ENCODE results near the gene RPUSD1.

Gene RPUSD1

GRCh38 chr16:798666-799065 is 10.5 kb upstream of the RPUSD1 start:
- no peak for DNase-seq

GRCh38 chr16:797686-798085 is 9.5 kb upstream of the RPUSD1 start:
- no peak for DNase-seq

DNA sequence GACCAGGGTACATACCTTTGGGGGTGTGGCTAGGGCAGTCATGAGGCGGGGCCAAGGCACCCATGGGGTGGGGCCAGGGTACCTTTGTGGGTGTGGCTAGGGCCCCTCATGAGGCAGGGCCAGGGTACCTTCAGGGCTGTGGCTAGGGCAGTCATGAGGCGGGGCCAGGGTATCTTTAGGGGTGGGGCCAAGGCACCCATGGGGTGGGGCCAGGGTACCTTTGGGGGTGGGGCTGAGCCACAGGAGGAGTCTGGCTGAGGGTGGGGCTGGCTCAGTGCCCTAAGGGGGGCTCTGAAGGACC is 8.9 kb upstream of the RPUSD1 start:
- DNase-seq: no peak

- no peak for DNase-seq
Observed at GRCh38 chr16:796296-797119, 8.3 kb upstream of the RPUSD1 start.

DNA sequence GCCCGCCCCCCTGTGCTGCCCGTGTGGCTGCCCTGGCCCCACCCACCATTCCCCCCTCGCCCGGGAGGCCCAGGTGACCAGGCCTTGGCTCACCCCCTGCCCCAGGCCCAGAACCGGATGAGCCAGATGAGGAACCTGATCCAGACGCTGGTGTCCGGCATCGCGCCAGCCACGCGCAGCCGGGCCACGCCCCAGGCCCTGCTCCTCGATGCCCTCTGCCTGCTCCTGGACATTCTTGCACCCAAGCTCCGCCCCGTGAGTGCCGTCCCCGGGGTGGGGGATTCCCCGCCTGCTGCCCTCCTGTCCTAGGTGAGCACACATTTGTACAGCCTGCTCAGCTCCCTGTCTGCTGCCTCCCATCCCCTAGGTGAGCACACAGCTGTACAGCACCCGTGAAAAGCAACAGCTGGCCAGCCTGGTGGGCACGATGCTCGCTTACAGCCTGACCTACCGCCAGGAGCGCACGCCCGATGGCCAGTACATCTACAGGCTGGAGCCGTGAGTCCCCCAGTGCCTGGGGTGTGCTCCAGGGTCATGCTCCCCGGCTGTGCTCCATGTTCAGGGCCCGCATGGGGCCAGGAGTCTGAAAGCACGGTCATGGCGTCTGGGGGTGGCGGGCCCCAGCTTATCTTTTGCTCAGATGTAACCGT is 7.5 kb upstream of the RPUSD1 start:
- DNase-seq: no peak

DNA sequence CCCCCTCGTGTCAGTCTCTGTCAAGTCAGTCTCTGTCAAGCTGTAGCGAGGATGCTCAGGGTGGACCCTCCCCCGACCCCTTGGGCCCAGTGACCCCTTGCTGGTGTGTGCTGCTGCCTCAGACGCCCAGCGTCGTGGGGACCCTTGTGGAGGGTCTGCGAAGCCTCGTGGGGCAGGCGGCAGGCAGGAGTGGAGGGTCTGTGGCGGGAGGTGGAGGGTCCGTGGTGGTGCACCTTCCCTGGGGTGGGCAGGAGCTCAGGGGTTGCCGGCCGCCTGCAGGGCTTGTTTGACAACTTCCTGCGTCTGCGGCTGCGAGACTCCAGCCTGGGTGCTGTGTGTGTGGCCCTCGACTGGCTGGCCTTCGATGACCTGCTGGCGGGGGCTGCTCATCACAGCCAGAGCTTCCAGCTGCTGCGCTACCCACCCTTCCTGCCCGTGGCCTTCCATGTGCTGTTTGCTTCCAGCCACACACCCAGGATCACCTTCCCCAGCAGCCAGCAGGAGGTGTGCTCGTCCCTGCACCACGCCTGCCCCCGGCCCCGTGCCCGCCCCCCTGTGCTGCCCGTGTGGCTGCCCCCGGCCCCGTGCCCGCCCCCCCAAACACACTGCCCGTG is 6.8 kb upstream of the RPUSD1 start:
- DNase-seq: no peak

DNA sequence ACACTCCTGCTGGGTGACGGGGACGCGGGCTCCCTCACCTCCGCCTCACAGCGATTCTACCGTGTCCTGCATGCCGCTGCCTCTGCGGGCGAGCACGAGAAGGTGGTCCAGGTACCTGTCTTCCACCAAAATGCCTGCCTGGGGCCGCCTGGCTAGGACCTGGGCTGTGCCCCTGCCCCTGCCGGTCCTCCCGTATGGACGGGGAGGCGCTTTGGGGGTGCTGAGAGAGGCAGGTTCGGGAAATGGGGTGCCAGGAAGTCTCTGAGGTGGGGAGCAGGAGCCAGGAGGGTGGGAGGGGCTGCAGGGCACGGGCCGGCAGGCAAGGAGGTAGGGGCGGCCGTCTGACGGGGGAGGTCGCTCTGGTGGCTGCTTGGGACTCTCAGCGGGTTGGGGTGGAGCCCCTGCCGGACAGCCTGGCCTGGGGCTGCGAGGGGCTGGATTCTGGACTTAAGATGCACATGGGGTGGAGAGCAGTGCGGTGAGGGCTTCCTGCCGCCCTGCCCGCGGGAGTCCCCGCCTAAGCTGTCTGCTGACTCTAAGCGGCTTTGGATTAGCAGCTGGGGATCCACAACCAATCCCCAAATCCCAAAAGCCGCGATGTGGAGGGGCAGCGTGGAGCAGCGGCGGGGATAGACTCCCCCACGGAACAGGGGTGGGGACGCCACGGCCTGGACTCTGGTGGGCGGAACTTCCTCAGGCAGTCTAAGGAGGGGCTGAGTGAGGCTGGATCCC is 6.1 kb upstream of the RPUSD1 start:
- DNase-seq: no peak

- DNase-seq: no peak
Observed at GRCh38 chr16:793414-793813, 5.2 kb upstream of the RPUSD1 start.

- DNase-seq: no peak
Observed at GRCh38 chr16:792221-792995, 4.2 kb upstream of the RPUSD1 start.

DNA sequence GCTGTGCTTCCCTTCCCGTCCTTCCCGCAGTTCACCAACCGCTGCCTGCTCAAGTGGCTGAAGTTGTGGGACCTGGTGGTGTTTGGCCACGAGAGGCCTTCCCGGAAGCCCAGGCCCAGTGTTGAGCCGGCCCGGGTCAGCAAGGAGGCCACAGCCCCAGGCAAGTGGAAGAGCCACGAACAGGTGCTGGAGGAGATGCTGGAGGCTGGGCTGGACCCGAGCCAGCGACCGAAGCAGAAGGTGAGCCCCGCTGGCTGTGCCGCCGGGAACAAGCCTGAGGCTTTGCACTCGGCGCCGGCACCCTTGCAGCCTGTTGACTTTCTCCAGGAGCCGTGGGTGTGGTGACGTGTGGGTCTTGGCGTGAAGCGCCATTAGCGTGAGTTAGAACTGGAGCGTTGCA is 3.0 kb upstream of the RPUSD1 start:
- DNase-seq: no peak

- DNase-seq: no peak
Observed at GRCh38 chr16:790086-790485, 1.9 kb upstream of the RPUSD1 start.

DNA sequence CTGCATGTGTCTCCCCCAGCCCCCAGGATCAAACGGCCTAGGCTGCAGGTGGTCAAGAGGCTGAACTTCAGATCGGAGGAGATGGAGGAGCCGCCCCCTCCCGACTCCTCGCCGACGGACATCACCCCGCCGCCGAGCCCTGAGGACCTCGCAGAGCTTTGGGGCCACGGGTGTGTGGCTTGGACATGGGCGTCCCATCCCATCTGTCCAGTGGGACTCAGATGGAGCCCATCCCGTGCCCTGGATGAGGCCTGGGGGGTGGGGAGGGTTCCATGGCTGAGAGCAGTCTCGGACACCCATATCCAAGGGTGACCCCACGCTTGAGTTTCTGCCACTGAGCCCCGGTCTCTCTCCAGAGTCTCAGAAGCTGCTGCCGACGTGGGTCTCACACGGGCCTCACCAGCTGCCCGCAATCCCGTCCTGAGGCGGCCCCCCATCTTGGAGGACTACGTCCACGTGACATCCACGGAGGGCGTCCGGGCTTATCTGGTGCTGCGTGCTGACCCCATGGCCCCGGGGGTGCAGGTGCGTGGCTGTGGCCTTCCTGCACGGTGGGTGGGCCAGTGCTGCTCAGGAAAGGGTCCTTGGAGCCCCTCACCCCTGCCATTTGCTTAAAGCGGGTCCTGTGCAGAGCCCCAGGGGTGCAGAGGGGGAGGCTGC is 1.1 kb upstream of the RPUSD1 start:
- DNase-seq: no peak

GRCh38 chr16:788399-789126 is 382 bp upstream of the RPUSD1 start, which contains the start of gene CHTF18:
Gene CHTF18, plus strand, starts transcription at chr16:788620. Its CDS starts 65 bp downstream, at chr16:788685.
- peak; percentile 89 for DNase-seq

DNA sequence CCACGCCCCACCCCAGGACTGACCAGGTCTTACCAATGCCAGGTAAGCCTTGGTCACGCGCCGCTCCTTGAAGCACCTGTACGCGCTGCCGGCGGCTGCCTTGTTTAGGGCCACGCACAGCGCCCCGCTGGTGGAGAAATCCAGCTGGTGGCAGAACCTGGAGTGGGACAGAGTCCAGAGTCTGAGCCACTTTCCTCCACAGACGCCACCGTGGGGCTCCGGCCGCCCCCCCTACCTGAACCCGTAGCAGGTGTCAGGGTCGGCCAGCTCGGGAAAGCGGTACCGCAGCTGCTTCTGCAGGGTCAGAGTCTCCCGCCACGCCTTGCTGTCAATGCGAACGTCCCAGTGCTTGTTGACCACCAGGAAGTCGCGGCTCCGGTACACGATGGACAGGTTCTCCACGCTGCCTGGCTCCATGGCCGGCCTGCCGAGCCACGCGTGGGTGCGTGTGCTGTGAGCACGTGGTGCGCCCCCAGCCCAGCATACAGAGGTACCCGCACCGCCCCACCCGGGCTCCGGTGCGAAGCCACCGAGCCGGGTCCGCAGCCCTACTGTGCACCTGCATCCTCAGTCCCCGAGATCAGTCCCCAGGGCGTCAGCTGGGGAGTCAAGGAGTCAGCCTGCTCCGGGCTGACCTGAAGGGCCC is 737 bp downstream of the RPUSD1 start:
- DNase-seq: no peak

DNA sequence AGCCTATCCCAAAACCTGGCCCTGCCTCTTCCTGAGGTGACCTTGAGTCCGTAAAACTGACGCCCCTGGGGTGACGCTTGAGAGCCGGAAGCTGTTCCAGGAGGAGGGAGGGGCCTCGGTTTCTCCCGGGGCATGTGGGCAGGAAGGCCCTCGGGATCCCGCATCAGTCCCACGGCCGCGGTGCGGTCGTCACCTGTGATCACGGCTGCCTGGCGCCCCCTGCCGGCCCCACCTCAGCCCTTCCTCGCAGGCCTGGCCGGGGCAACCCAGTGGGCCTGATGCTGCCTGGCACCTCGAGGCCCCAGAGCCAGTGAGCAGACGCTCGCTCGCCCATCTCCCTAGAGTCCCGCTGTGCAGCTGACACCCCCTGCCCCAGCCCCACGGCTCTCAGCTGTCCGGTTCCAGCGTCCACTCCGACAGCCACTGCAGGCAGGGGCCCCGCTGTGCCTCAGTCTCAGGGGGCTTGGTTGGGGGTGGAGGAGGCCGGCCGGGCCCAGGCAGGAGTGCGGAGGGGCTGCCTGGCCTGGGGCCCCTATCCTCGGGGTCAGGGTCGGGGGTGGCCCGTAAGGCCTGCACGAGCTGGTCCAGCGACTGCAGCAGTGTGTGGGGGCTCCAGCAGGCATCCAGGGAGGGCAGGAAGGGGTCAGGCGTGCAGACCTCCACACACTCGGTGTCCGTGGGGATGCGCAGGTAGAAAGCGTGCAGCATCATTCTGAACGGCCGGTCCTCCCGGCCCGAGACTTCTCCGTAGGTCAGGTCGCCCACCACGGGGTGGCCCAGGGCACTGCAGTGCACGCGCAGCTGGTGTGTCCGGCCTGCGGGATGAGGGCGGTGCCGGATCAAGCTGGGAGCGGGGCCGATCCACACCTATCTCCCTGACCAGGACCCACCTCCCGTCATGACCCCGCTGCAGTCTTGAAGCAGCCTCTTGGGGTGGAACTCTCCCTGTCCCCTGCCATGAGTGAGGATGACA is 2.3 kb downstream of the RPUSD1 start:
- peak; percentile 24 for DNase-seq

DNA sequence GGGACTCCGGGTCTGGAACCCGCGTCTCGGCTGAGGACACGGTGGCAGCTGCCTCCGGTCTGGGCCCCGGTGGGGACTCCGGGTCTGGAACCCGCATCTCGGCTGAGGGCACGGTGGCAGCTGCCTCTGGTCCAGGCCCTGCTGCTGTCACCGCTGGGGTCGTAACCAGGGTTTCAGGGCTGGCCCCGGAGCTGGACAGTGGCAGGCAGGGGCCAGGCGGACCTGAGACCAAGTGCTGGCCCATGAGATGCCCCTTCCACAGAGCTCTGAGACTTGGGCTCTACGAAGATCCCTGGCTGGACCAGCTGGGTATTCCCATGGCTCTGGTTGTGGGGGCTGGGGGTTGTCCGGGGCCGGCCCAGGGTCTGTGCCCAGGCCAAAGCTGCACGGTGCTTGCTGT is 3.8 kb downstream of the RPUSD1 start:
- DNase-seq: no peak

DNA sequence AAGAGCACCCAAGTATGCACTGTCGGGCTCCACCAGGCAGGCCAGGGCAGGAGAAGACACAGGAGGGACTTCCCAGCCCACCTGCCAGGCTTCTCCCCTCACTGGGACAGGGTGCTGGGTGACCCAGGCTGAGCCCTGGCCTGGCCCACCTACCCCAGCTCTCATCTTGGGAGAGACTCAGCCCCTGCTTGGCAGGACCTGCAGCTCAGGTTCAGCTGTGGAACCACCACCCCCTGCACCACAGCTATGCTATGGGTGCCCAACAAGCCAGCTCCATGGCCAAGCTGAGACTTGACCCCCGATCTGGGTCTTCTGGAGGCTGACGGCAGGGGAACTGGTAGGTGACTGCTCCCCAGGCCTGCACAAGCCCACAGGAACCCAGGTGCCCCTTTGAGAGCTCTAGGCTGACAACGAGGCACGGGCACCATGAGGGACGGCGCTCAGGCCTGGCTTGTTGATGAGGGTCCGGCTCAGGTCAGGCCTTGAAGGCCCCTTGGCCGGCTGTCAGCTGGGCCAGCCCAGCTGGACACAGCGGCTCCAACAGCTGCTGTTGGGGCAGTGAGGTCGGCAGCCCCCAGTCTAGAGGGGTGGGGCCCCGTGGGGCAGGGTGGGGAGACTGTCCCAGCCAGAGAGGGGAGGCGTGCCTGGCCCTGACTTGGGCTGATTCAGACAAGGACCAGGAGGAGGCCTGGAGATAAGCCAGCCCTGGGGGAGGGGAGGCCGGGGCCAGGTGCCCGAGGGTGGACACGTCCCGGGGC is 4.6 kb downstream of the RPUSD1 start:
- DNase-seq: no peak

GRCh38 chr16:782766-783403 is 5.3 kb downstream of the RPUSD1 start:
- DNase-seq: no peak

Measured in fibroblast of upper back skin (primary cell).